Measurements from ENCODE around the gene NDUFC2. TPM values are rescaled to one million over a fixed set of nuclear protein-coding genes. Genes with fewer than 3 reads are reported as not detected.
"Not testable (repeated sequence)": the region's sequence is repeated elsewhere in the genome, so short reads cannot be mapped to it uniquely, and the experiment has no call there.

The NDUFC2 gene
- total RNA-seq, 4 donors from 2014 or later, result 57.8 to 136 (median 75.5) TPM

DNA sequence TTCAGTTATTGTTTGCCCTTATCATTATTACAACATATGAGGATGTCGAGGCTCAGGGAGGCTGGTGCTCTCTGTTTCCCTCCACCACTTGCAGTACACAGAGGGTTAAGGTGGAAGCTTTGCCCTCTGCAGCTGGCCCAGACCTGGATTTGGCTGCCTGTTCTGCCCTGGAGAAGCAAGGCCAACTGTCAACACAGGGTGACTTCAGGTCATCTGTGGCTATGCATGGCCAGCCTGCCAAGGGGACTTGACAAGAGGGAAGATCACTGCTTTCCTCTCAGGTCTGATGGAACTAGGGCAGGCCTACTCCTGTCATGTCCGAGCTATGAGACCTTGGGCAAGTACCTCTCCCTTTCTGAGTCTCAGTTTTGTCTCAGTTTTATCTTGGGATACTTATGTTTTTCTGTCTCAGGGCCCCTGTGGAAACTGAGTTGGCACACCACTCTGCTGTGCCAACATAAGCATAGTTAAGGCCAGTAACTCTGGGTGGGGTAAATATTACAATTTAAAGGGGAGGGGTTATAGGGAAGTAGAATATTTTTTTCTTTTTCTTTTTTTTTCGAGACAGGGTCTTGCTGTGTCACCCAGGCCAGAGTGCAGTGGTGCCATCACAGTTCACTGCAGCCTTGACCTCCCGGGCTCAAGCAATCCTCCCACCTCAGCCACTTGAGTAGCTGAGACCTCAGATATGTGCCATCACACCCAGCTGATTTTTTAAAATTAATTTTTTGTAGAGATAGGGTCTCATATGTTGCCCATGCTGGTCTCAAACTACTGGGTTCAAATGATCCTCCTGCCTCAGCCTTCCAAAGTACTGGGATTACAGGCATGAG lies 18.4 kb downstream of the NDUFC2 start:
- TF ChIP-seq, protein P1, sequence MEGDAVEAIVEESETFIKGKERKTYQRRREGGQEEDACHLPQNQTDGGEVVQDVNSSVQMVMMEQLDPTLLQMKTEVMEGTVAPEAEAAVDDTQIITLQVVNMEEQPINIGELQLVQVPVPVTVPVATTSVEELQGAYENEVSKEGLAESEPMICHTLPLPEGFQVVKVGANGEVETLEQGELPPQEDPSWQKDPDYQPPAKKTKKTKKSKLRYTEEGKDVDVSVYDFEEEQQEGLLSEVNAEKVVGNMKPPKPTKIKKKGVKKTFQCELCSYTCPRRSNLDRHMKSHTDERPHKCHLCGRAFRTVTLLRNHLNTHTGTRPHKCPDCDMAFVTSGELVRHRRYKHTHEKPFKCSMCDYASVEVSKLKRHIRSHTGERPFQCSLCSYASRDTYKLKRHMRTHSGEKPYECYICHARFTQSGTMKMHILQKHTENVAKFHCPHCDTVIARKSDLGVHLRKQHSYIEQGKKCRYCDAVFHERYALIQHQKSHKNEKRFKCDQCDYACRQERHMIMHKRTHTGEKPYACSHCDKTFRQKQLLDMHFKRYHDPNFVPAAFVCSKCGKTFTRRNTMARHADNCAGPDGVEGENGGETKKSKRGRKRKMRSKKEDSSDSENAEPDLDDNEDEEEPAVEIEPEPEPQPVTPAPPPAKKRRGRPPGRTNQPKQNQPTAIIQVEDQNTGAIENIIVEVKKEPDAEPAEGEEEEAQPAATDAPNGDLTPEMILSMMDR (IDR thresholded peaks at IDR 0.05), result no peak
- peak; percentile 26 for ATAC-seq (ENCODE audit: low FRiP score)
- DNase-seq (ENCODE audit: low spot score), result no peak

DNA sequence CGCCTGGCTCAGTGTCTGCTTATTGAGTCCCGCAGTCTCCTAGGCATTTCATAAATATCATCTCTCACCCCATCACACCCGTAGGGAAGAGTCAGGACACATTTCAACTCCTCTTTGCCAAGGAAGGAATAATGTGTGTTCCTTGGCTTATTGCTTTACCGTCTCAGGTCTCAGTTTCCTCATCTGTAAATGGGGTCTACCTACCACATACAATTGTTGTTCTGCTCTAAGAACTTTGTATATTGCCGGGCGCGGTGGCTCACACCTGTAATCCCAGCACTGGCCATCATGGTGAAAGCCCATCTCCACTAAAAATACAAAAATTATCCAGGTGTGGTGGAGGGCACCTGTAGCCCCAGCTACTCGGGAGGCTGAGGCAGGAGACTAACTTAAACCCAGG lies 19.1 kb downstream of the NDUFC2 start:
- DNase-seq (ENCODE audit: low spot score) (no peak), ATAC-seq (ENCODE audit: low FRiP score) (no peak)
- TF ChIP-seq, protein P1 (IDR thresholded peaks at IDR 0.05), result no peak

DNA sequence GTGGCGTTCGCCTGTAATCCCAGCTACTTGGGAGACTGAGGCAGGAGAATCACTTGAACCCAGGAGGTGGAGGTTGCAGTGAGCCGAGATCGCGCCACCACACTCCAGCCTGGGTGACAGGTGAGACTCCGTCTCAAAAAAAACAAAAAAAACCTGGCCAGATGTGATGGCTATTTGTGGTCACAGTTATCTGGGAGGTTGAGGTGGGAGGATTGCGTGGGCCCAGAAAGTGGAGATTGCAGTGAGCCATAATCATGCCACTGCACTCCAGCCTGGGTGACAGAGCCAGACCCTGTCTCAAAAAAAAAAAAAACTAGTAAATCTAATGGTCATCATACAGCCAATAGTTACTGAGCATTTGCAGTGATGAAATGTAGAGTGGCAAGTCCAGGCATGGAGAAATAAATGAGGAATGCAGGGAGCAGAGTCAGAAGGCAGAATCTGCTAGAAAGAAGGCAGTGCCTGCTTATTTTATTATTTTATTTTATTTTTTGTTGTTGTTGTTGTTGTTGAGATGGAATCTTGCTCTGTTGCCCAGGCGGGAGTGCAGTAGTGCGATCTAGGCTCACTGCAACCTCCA lies 19.8 kb downstream of the NDUFC2 start:
- ATAC-seq (ENCODE audit: low FRiP score); DNase-seq (ENCODE audit: low spot score): not testable (repeated sequence)

DNA sequence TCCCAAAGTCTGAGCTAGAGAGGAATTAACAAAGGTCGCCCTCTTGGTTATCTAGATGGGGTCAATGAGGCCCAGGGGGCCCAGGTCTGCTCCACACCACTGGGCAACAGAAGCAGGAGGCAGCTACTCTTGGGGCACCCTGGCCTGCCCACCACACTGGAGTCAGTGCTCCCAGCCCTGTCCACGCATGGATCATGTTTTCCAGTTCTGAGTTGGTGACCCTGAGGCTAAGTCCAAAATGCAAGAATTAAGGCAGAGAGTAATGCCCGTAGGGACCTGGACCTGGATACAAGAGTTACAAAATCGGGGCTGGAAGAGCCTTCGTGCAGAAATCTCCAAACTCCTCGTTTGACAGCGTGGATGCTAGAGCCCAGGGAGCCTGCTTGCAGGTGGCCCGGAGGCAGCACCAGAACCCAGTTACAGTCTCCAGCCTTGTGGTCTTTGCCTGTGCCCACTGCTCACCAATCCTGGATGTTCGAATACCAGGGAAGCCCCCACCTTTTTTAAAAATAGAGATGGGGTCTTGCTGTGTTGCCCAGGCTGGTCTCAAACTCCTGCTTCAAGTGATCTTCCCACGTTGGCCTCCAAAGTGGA lies 22.1 kb downstream of the NDUFC2 start:
- TF ChIP-seq, protein P1 (IDR thresholded peaks at IDR 0.05), result no peak
- ATAC-seq (ENCODE audit: low FRiP score), result no peak
- DNase-seq (ENCODE audit: low spot score), result no peak

DNA sequence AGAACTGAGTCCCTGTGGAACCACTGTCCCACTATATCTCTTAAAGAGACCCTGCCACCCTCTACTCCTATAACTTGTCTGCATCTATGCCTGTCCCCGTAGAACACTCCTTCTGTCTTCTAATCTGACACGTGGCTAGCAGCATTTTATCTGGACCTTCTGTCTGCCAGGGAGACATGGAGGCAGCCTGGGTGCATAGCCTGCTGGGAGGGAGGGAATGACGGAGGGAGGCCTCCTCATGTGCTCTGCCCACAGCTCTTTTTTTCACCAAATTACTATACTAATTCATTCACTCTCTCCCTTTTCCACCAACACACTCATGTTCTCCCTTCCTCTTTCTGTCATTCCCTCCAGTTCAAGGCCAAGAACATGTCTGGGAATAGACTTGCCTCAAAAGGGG lies 23.6 kb downstream of the NDUFC2 start:
- DNase-seq (ENCODE audit: low spot score), result no peak
- TF ChIP-seq, protein P1 (IDR thresholded peaks at IDR 0.05), result no peak
- ATAC-seq (ENCODE audit: low FRiP score), result no peak

DNA sequence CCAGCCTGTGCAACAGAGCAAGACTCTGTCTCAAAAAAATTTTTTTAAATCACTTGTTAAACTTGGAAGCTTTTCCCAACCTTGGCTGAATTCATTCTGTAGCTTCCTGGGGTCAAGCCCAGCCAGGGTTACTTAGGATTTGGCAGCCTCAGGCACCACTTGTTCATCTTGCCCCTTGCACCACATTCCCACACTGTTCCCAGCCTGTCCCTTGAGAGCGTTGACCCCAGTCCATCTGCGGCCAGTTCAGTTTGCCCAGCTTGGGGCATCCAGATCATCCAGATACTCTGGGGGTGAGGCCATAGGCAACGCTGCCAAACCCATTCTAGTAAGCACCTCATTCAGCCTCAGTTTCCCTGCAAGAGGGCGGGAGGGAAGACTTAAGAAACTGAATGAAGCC lies 24.7 kb downstream of the NDUFC2 start:
- ATAC-seq (ENCODE audit: low FRiP score) (no peak), DNase-seq (ENCODE audit: low spot score) (no peak)
- TF ChIP-seq, protein P1 (IDR thresholded peaks at IDR 0.05), result no peak

DNA sequence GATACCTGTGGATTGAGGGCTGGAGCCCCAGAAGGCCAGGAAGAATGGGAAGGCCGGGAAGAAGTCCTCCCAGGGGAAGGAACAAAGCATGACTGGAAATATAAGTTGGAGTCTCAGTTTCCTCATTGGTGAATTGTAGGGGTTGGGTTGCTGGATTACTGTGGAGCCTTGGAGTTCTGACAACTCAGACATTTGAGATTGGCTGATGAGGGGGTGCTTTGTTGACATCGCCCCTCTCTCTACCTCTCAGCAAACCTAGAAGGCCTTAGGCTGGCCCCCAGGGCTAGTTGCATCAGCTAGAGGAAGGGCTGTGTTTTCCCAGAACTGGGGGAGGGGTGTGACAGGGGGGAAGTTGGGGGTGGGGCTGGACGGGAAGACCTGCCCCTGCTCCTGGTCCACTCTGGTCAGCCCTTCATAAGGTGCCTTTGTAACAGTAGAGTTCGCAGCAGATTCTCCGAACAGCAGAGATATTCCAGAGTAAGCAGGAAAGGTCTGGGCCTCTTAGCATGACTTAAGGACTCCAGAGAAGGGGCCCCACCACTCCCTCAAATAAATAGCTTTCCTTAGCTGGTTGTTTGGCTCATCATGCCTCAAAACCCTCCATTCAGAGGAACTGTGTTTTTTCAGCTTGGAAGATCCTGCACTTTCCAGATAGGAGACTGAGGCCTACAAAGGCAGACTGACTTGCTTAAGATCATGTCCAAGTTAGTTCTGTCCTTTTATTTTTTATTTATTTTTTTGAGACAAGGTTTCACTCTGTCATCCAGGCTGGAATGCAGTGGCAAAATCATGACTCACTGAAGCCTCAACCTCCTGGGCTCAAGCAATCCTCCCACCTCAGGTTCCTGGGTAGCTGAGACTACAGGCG lies 28.5 kb downstream of the NDUFC2 start:
- DNase-seq (ENCODE audit: low spot score) (no peak), ATAC-seq (ENCODE audit: low FRiP score) (peak; percentile 54)
- TF ChIP-seq, protein P1 (IDR thresholded peaks at IDR 0.05), result no peak
